Measurements from ENCODE around the gene LIMK2. TPM values are rescaled to one million over a fixed set of nuclear protein-coding genes. Genes with fewer than 3 reads are reported as not detected.

Gene LIMK2
- total RNA-seq, 6 experiments from 2014 or later, result 27.9 to 31.4 (median 28.9) TPM

- peak overlapping the region; percentile 96 for H3K27ac Mint-ChIP-seq
- H3K27me3 Mint-ChIP-seq (ENCODE audit: insufficient read depth), result no peaks in the 10 kb centered on the region; the same call in 1 of the 2 replicates
- peaks cover 48% of the 10 kb centered on the region for H3K4me1 Mint-ChIP-seq (ENCODE audit: low read depth)
- peak; percentile 84 for DNase-seq
- no peak for TF ChIP-seq CTCF (IDR thresholded peaks at IDR 0.05)
- H3K4me3 Mint-ChIP-seq, result peak overlapping the region; percentile 94
- H3K9me3 Mint-ChIP-seq, result no peaks in the 10 kb centered on the region
- H3K36me3 Mint-ChIP-seq (ENCODE audit: low read depth), result peaks cover 7% of the 10 kb centered on the region; the same call in 1 of the 2 replicates
Observed at GRCh38 chr22:31290494-31291471, 78.7 kb downstream of the LIMK2 start.

- peak overlapping the region; percentile 82 for H3K27ac Mint-ChIP-seq
- no peaks in the 10 kb centered on the region for H3K9me3 Mint-ChIP-seq
- H3K4me3 Mint-ChIP-seq, result peak overlapping the region; percentile 94
- peaks cover 7% of the 10 kb centered on the region; the same call in 1 of the 2 replicates for H3K36me3 Mint-ChIP-seq (ENCODE audit: low read depth)
- H3K4me1 Mint-ChIP-seq (ENCODE audit: low read depth), result peaks cover 57% of the 10 kb centered on the region
- no peak for TF ChIP-seq CTCF (IDR thresholded peaks at IDR 0.05)
- no peak for DNase-seq
- no peaks in the 10 kb centered on the region for H3K27me3 Mint-ChIP-seq (ENCODE audit: insufficient read depth)
Observed at GRCh38 chr22:31291481-31292235, 79.6 kb downstream of the LIMK2 start.

- Mint-ChIP-seq H3K27ac (peak within 1 kb of the TSS; percentile 82), H3K4me1 (ENCODE audit: low read depth) (peaks cover 62% of the 10 kb centered on the region)
- peak; percentile 76 for TF ChIP-seq CTCF (IDR thresholded peaks at IDR 0.05)
Observed at GRCh38 chr22:31292236-31292989, 80.3 kb downstream of the LIMK2 start, which contains the start of gene PIK3IP1. Gene PIK3IP1, minus strand, starts transcription at chr22:31292488. Its CDS starts 144 bp downstream, at chr22:31292344.

GRCh38 chr22:31295360-31295759, 83.3 kb downstream of the LIMK2 start:
- no peak overlapping the region for H3K4me3 Mint-ChIP-seq
- 0 out of 2 replicates have a peak, but pooled peaks cover under 1% of the 10 kb centered on the region for H3K27me3 Mint-ChIP-seq (ENCODE audit: insufficient read depth)
- H3K27ac Mint-ChIP-seq, result peak overlapping the region; percentile 87; the same call in 1 of the 2 replicates
- H3K4me1 Mint-ChIP-seq (ENCODE audit: low read depth), result peaks cover 55% of the 10 kb centered on the region
- TF ChIP-seq CTCF (IDR thresholded peaks at IDR 0.05), result no peak
- no peak for DNase-seq
- peaks cover 2% of the 10 kb centered on the region; the same call in 1 of the 2 replicates for H3K36me3 Mint-ChIP-seq (ENCODE audit: low read depth)
- H3K9me3 Mint-ChIP-seq, result no peaks in the 10 kb centered on the region

More at GRCh38 chr22:31292236-31292989, 80.3 kb downstream of the LIMK2 start, which contains the start of gene PIK3IP1:
- Mint-ChIP-seq H3K4me3 (peak within 1 kb of the TSS; percentile 94), H3K9me3 (no peaks in the 10 kb centered on the region), H3K36me3 (ENCODE audit: low read depth) (peaks cover 7% of the 10 kb centered on the region; the same call in 1 of the 2 replicates), H3K27me3 (ENCODE audit: insufficient read depth) (no peaks in the 10 kb centered on the region)
- peak; percentile 77 for DNase-seq

Data from HFFc6 (cell line).